HG02870 (cell line): ENCODE data around the gene RASA3.

ENCODE experiments used
- ATAC-seq: cut with Tn5 transposase; IDR thresholded peaks from one replicate; pipeline ENCODE4 v1.9.1; 2021; ENCODE audit warnings: mild to moderate bottlenecking, moderate library complexity; ENCODE audit not compliant: unreplicated experiment

RASA3 gene

GRCh38 chr13:113962386-113962785 is 170.0 kb downstream of the RASA3 start:
- ATAC-seq = no peak

- no peak for ATAC-seq
These were observed 172.0 kb downstream of the RASA3 start for GRCh38 chr13:113960276-113960948.

GRCh38 chr13:113959198-113959597 is 173.2 kb downstream of the RASA3 start:
- ATAC-seq = no peak

DNA sequence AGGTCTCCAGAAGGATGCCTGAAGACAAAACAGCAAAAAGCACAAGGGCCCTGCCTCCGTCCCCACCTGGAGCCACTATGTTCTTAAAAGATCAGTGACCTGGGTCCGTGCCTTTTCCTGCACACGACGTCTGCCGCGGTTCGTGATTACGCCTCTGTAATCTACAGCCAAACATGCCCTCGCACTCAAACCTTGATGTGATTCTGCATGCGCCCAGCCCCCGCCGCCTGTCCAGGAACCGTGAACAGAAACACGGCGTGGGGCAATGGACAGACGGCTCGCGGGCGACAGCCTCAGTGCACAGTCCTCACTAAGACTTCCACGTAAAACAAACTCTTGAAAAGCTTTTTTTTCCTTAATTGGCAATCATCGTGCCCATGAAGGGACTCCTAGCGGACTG is 174.1 kb downstream of the RASA3 start:
- ATAC-seq = no peak

GRCh38 chr13:113956571-113956970 is 175.9 kb downstream of the RASA3 start:
- ATAC-seq = no peak

GRCh38 chr13:113955691-113956090 is 176.7 kb downstream of the RASA3 start:
- no peak for ATAC-seq

GRCh38 chr13:113955235-113955634 is 177.2 kb downstream of the RASA3 start:
- no peak for ATAC-seq

DNA sequence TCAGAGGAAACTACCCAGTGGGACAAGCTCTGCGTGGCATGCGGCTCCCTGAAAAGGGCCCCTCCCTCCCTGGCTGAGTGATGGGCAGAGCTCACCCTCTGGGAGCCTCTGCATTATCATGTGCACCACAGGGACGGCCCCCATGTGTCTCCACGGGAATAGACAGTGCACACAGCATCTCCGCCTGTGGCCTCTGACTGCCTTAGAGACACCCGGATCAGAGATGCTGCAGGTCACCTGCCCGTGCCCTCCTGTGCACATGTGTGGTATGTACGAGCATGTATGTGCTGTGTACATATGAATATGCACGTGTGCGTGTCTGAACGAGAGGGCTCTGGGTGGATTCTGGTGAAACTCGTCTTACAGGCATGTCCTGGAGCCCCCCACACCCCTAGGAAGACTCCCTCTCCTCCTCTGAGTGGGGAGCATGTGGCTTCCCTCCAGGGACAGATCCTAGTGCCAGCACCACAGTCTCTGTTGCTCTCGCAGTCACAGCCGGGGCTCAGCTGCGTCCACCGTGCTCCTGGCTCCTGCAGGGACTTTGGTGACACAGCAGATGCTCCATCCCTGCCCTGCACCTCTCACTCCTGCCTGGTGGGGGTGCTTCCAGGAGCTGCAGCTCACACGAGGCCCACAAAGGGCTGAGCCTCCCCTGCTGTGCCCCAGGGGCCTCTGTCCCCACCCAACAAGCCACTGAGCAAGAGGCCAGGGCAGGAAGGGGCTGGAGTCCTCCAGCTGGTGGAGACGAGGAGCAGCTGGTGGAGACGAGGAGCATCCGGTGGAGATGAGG is 178.2 kb downstream of the RASA3 start:
- no peak for ATAC-seq

DNA sequence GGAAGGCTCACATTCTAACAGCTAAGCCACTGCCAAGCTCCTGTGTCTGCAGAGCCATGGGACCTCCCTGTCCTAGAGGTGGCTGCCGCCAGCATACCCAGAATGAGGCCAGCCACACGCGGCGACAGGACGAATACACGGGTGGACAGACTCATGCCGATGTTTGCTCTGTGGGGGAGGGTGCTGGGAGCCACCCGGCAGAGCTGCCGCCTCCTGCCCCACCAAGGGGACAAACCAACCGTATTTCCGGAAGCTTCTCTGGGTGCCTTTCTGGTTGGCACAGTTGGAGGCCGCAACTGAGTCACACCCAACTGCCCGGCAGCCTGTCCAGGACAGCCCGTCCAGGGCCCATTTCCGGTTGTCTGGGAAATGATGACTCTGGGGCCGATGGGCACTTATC is 178.9 kb downstream of the RASA3 start:
- no peak for ATAC-seq

DNA sequence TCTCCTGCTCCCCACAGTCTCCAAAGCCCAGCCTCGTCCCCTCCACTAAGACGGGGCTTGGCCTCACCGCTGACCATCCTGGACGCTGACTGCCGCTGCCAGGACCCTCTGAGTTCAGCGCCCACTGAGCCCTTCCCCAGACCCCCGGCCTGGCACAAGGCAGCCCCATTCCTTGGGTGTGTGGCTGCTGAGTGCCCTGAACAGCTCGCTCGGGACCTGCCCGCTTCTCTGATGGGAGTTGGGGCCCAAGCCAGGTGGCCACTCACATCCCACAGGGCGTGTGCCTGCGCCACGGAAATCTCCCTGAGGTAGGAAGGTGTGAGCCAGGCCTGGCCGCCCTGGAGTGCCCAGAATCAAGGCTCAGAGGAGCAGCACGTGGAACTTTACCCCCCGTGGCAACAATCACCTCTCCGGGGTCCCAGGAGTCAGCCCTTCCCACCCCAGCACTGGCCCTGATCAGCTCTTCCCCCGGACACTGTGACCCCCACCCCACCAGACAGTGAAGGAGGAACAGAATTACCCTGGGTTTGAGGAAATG is 179.4 kb downstream of the RASA3 start:
- no peak for ATAC-seq

GRCh38 chr13:113952151-113952982 is 180.1 kb downstream of the RASA3 start:
- ATAC-seq = no peak

DNA sequence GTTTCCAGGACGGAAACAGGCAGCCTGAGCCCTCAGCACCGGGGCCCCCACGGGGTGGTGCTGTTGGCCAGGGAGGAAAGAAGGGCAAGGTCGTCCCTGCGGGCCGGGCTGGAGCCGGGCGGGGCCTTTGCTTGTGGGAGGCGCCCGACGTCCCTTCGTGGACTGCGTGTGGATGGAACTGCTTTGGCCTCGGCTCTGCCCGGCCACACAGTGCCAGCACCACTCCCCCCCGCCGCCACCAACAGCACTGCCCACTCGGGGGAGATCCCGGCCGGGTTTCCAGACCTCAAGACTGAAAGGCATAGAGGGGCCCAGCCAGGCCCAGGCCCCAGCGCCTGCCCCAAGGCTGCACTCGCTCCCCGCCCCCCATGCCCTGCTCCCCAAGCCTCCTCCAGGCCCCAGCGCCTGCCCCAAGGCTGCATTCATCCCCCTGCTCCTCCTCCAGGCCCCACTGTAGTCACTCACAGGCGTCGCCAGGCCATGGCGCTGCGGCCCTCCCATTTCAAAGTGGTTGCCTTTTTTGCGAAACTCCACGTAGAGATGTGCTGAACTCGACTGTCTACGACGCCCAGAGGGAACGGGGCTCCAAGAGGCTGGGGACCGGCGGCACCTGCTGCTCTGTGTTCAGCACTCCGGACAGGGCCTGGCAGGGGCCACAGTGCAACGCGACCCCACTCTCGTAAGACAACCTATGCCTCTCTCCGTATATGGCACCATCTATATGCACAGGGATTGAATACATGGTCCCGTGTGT is 181.0 kb downstream of the RASA3 start:
- peak; percentile 57 for ATAC-seq

DNA sequence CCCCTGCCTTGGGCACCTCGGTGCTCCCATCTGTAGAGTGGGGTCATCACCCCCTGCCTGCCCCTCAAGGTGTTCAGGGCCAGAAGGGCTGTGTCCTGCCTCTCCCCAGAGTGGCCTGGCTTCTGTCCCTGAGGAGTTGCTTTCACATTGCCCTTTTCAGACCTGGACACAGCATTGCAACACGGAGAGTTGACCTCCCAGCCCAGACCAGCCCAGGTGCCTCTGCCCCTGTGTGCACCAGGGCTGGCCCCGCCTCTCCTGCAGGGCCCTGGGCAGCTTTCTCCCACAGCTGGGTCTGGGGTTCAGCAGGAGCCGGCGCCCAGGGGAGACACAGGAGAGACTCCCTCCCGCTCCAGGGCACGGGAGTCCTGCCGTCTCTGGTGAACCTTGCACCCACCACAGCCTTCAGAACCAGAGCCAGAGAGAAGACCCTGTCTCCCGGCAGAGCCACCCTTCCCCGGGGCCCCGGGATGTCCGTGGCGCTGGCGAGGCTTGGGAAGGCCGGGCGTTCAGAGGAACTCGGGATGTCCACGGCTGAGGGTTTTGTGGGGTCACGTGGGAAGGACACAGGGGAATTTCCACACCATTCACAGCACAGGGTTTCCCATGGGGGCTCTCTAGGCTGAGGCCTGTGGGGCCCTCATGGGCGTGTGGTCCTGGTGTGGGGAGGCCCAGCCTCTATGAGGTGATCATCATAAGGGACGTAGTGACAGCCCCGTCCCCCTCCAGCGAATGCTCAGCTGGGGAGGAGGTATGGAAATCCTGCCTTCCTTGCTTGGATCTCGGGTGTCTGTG is 181.8 kb downstream of the RASA3 start:
- ATAC-seq = peak; percentile 11

GRCh38 chr13:113949546-113949945 is 182.9 kb downstream of the RASA3 start:
- no peak for ATAC-seq

GRCh38 chr13:113948034-113948742 is 184.2 kb downstream of the RASA3 start:
- ATAC-seq = no peak

- no peak for ATAC-seq
These were observed 185.0 kb downstream of the RASA3 start for GRCh38 chr13:113947311-113948033.

DNA sequence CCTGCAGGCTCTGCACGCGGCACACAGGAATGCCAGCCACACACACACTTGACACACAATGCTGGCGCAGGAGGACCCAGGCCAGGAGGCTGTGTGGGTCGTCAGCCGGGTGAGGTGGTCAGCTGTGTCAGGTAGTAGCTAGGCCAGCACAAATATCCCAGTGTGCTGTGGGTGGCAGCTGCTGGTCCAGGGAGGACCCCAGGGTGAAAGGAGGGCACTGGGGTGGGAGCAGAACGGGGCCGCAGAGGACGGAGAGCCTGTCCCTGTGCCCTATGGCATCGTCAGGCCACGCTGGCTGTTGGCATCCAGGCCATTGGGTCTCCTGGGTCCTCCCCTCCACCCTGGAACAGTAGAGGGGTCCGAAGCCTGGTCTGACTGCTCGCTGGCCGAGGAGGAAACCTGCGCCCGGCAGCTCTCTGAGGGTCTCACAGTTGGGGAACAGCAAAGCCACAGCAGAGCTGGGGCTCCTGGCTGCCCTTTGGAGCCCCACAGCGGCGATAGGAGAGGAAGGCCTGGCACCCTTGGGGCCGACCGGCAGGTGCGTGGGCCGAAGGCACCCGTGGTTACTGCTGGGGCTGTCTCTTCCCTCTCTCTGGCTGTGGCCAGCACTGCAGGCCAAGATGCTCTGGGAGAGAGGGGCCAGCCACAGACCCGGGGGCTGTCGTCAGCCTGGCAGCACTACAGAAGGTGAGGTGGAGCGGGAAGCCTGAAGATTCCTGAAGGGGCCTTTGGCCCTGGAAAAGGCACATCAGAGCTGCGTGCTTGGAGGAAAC is 185.8 kb downstream of the RASA3 start:
- no peak for ATAC-seq
